ENCODE data around the gene ZNF418. TPM values are rescaled to one million over a fixed set of nuclear protein-coding genes. Genes with fewer than 3 reads are reported as not detected.

Gene ZNF418
- total RNA-seq, 1 donor from 2014 or later, result 26.5 TPM

GRCh38 chr19:57872450-57872849 lies 62.8 kb downstream of the ZNF418 start:
- CTCF ChIA-PET, result no interaction called here
- TF ChIP-seq CTCF (IDR thresholded peaks at IDR 0.05), result no peak
- H3K4me3 Mint-ChIP-seq, result no peak overlapping the region
- H3K27me3 Mint-ChIP-seq, result no peaks in the 10 kb centered on the region
- ATAC-seq (ENCODE audit: low read depth) (no peak), DNase-seq (no peak)
- H3K4me1 Mint-ChIP-seq, result no peaks in the 10 kb centered on the region
- peaks cover 72% of the 10 kb centered on the region for H3K36me3 Mint-ChIP-seq (ENCODE audit: low read depth)
- H3K9me3 Mint-ChIP-seq, result peaks cover 39% of the 10 kb centered on the region
- POLR2A ChIA-PET, result no interaction called here
- intact Hi-C loops (cut with micrococcal nuclease), result no loop called here
- H3K27ac Mint-ChIP-seq, result no peak overlapping the region

Other genes starting within 250 kb of the ZNF418 start
- gene ZNF154, start 226.2 kb downstream of the ZNF418 start, total RNA-seq, result 23.2 and 27.9 TPM in 2 replicates
- gene ZNF671, start 207.8 kb downstream of the ZNF418 start, total RNA-seq, result 25.2 and 27.0 TPM in 2 replicates
- gene ZNF776, start 188.6 kb downstream of the ZNF418 start, total RNA-seq, result 26.5 and 29.9 TPM in 2 replicates
- 29.4 and 33.7 TPM in 2 replicates for gene ZNF586, start 165.7 kb downstream of the ZNF418 start, total RNA-seq
- gene ZNF552, start 120.5 kb downstream of the ZNF418 start, total RNA-seq, result 13.9 and 15.6 TPM in 2 replicates
- 29.3 and 35.0 TPM in 2 replicates for gene ZNF587B, start 105.1 kb downstream of the ZNF418 start, total RNA-seq
- gene ZNF587, start 85.5 kb downstream of the ZNF418 start, total RNA-seq, result 44.0 and 61.1 TPM in 2 replicates
- gene ZNF814, start 46.4 kb downstream of the ZNF418 start, total RNA-seq, result 64.7 and 84.0 TPM in 2 replicates
- 27.2 and 29.0 TPM in 2 replicates for gene ZNF417, start 18.8 kb downstream of the ZNF418 start, total RNA-seq
- 16.6 and 20.2 TPM in 2 replicates for gene ZNF256, start 12.3 kb upstream of the ZNF418 start, total RNA-seq
- 0.81 and 1.1 TPM in 2 replicates for gene C19orf18, start 39.1 kb upstream of the ZNF418 start, total RNA-seq
- gene ZNF606, start 67.4 kb upstream of the ZNF418 start, total RNA-seq, result 27.8 and 32.9 TPM in 2 replicates
- gene ZSCAN1, start 98.6 kb upstream of the ZNF418 start, total RNA-seq, result not detected in 2 replicates
- gene ZNF135, start 123.9 kb upstream of the ZNF418 start, total RNA-seq, result 5.8 and 7.5 TPM in 2 replicates
- 40.8 and 49.8 TPM in 2 replicates for gene ZSCAN18, start 162.8 kb upstream of the ZNF418 start, total RNA-seq
- gene ZNF329, start 215.4 kb upstream of the ZNF418 start, total RNA-seq, result 9.7 and 10.8 TPM in 2 replicates
- 47.2 and 50.3 TPM in 2 replicates for gene ZNF274, start 247.7 kb upstream of the ZNF418 start, total RNA-seq

All from activated B cell treated with CpG ODN at 0.5 μM for 24 hours (primary cell).